Large intestine (tissue), 3 donors: Measurements from ENCODE around the gene CARMIL1. TPM values are rescaled to one million over a fixed set of nuclear protein-coding genes. Genes with fewer than 3 reads are reported as not detected.
A peak's percentile ranks its signal among the peaks of the same experiment; 100 is the strongest.

ENCODE experiments used
- DNase-seq, 2 donors: peaks; one replicate each; pipeline versions ENCODE4 v3.0.0 to v3.0.0-alpha.2; 2013
- H3K27ac ChIP-seq: one replicate; pipeline ENCODE4 v1.5.1; 2013; ENCODE audit warnings: low read length
- H3K27me3 ChIP-seq: 2 replicates; pipeline ENCODE4 v1.6.1; 2013; ENCODE audit warnings: low read length; ENCODE audit not compliant: control insufficient read depth, insufficient read depth
- H3K36me3 ChIP-seq: 2 replicates; pipeline ENCODE4 v1.6.1; 2013; ENCODE audit warnings: low read length; ENCODE audit not compliant: control insufficient read depth, insufficient read depth
- H3K4me1 ChIP-seq: one replicate; pipeline ENCODE4 v1.6.1; 2013; ENCODE audit warnings: low read length; ENCODE audit not compliant: control insufficient read depth, insufficient read depth
- H3K4me3 ChIP-seq: one replicate; pipeline ENCODE4 v1.5.1; 2013; ENCODE audit warnings: low read length
- H3K9me3 ChIP-seq: one replicate; pipeline ENCODE4 v1.6.1; 2013; ENCODE audit warnings: mild to moderate bottlenecking, low read depth, low read length, moderate library complexity; ENCODE audit not compliant: control insufficient read depth
- WGBS: methylation state at CpG from one replicate; pipeline ENCODE4 v1.1.5; 2013; ENCODE audit warnings: low lambda C conversion rate; ENCODE audit not compliant: insufficient coverage; 5-methylcytosine and 5-hydroxymethylcytosine counted together
- polyA plus RNA-seq: library from polyadenylated mRNA; unstranded; fragments of 120-200 nt; gene quantifications from one replicate; pipeline ENCODE4 v1.2.1, GENCODE V29; 2013

CARMIL1 gene
- polyA plus RNA-seq, 1 donor, result 32.2 TPM

GRCh38 chr6:25344827-25345226 lies 65.7 kb downstream of the CARMIL1 start:
- WGBS, result 81% methylated on average over 3 of the region's 5 CpGs
- peaks cover 24% of the 10 kb centered on the region for H3K4me1 ChIP-seq
- DNase-seq, result no peak
- H3K4me3 ChIP-seq, result no peak overlapping the region
- no peaks in the 10 kb centered on the region for H3K9me3 ChIP-seq
- no peaks in the 10 kb centered on the region for H3K27me3 ChIP-seq
- H3K36me3 ChIP-seq, result no peaks in the 10 kb centered on the region
- no peak overlapping the region for H3K27ac ChIP-seq

- Histone ChIP-seq H3K27me3 (no peaks in the 10 kb centered on the region), H3K27ac (peak overlapping the region; percentile 37), H3K9me3 (no peaks in the 10 kb centered on the region), H3K36me3 (no peaks in the 10 kb centered on the region), H3K4me3 (no peak overlapping the region), H3K4me1 (peaks cover 15% of the 10 kb centered on the region)
- WGBS, result 67% methylated on average over 1 of the region's 3 CpGs
- DNase-seq, result peak in 1 of 2 donors; percentile 63
Measured at GRCh38 chr6:25346064-25346463, 66.9 kb downstream of the CARMIL1 start.

- no peak for DNase-seq
- Histone ChIP-seq H3K27ac (no peak overlapping the region), H3K4me1 (peaks cover 30% of the 10 kb centered on the region), H3K36me3 (no peaks in the 10 kb centered on the region), H3K27me3 (no peaks in the 10 kb centered on the region), H3K4me3 (no peak overlapping the region), H3K9me3 (no peaks in the 10 kb centered on the region)
Measured at GRCh38 chr6:25350573-25350972, 71.4 kb downstream of the CARMIL1 start.

GRCh38 chr6:25351485-25351884 lies 72.3 kb downstream of the CARMIL1 start:
- WGBS, result 67% methylated on average over 2 of the region's 6 CpGs
- Histone ChIP-seq H3K36me3 (no peaks in the 10 kb centered on the region), H3K4me1 (peaks cover 28% of the 10 kb centered on the region), H3K27ac (peak overlapping the region; percentile 4), H3K27me3 (no peaks in the 10 kb centered on the region), H3K4me3 (no peak overlapping the region), H3K9me3 (no peaks in the 10 kb centered on the region)
- peak in 1 of 2 donors; percentile 27 for DNase-seq

- H3K4me1 ChIP-seq, result peaks cover 28% of the 10 kb centered on the region
- no peak overlapping the region for H3K4me3 ChIP-seq
- no peaks in the 10 kb centered on the region for H3K27me3 ChIP-seq
- no peaks in the 10 kb centered on the region for H3K9me3 ChIP-seq
- 57% methylated on average over 1 of the region's 2 CpGs for WGBS
- H3K36me3 ChIP-seq, result no peaks in the 10 kb centered on the region
- H3K27ac ChIP-seq, result peak overlapping the region; percentile 42
- peak in 1 of 2 donors; percentile 64 for DNase-seq
Measured at GRCh38 chr6:25352285-25352684, 73.1 kb downstream of the CARMIL1 start.

GRCh38 chr6:25354078-25354932 lies 75.1 kb downstream of the CARMIL1 start:
- whole genome bisulfite sequencing, result 80% methylated on average over 1 of the region's 5 CpGs
- H3K27me3 ChIP-seq, result no peaks in the 10 kb centered on the region

GRCh38 chr6:25359191-25359861 lies 80.2 kb downstream of the CARMIL1 start:
- H3K4me3 ChIP-seq, result no peak overlapping the region
- H3K36me3 ChIP-seq, result no peaks in the 10 kb centered on the region
- peak in 1 of 2 donors; percentile 40 for DNase-seq
- no peaks in the 10 kb centered on the region for H3K27me3 ChIP-seq
- no peaks in the 10 kb centered on the region for H3K9me3 ChIP-seq
- peaks cover 15% of the 10 kb centered on the region for H3K4me1 ChIP-seq
- 50% methylated on average over 1 of the region's 6 CpGs for WGBS
- H3K27ac ChIP-seq, result no peak overlapping the region

More at GRCh38 chr6:25354078-25354932, 75.1 kb downstream of the CARMIL1 start:
- Histone ChIP-seq H3K4me3 (no peak overlapping the region), H3K36me3 (no peaks in the 10 kb centered on the region), H3K4me1 (peaks cover 32% of the 10 kb centered on the region), H3K27ac (no peak overlapping the region), H3K9me3 (no peaks in the 10 kb centered on the region)
- peak in 1 of 2 donors; percentile 31 for DNase-seq

GRCh38 chr6:25359891-25360290 lies 80.7 kb downstream of the CARMIL1 start:
- H3K4me3 ChIP-seq, result no peak overlapping the region
- H3K27ac ChIP-seq, result no peak overlapping the region
- DNase-seq, result peak in 1 of 2 donors; percentile 57
- WGBS, result no CpG with 5 or more reads among the region's 2 CpGs
- H3K9me3 ChIP-seq, result no peaks in the 10 kb centered on the region
- no peaks in the 10 kb centered on the region for H3K27me3 ChIP-seq
- H3K4me1 ChIP-seq, result peaks cover 9% of the 10 kb centered on the region
- no peaks in the 10 kb centered on the region for H3K36me3 ChIP-seq

GRCh38 chr6:25360621-25361020 lies 81.4 kb downstream of the CARMIL1 start:
- Histone ChIP-seq H3K9me3 (no peaks in the 10 kb centered on the region), H3K4me3 (no peak overlapping the region), H3K27me3 (no peaks in the 10 kb centered on the region), H3K27ac (no peak overlapping the region), H3K4me1 (peaks cover 8% of the 10 kb centered on the region), H3K36me3 (no peaks in the 10 kb centered on the region)
- no CpG with 5 or more reads among the region's 1 CpG for WGBS
- DNase-seq, result no peak

- Histone ChIP-seq H3K4me3 (no peak overlapping the region), H3K27ac (no peak overlapping the region), H3K27me3 (no peaks in the 10 kb centered on the region), H3K36me3 (no peaks in the 10 kb centered on the region), H3K9me3 (no peaks in the 10 kb centered on the region), H3K4me1 (peaks cover 11% of the 10 kb centered on the region)
- WGBS, result no CpG with 5 or more reads among the region's 2 CpGs
- no peak for DNase-seq
Measured at GRCh38 chr6:25363427-25363826, 84.3 kb downstream of the CARMIL1 start.
